Activated CD8-positive, alpha-beta memory T cell treated with anti-CD3 and anti-CD28 coated beads for 36 hours (primary cell): ENCODE results near the gene C1orf210. TPM values are rescaled to one million over a fixed set of nuclear protein-coding genes. Genes with fewer than 3 reads are reported as not detected.

Source experiments
- CTCF ChIA-PET: fragments of 350-600 bp; sonication (Branson Sonifier 250); formaldehyde crosslinking; loops from one replicate; lab custom pipeline; 2021; ENCODE audit warnings: antibody characterized with exemption; lab: Charles Lee
- POLR2A ChIA-PET: fragments of 350-600 bp; sonication (Branson Sonifier 250); formaldehyde crosslinking; loops from one replicate; lab custom pipeline; 2021; ENCODE audit warnings: antibody characterized with exemption; lab: Charles Lee
- total RNA-seq, 2 experiments: library from RNA; stranded (reverse); gene quantifications; one replicate each; pipeline ENCODE4 v1.2.3, GENCODE V29; 2021

The C1orf210 gene
- total RNA-seq, 2 experiments from 2014 or later, result not detected

GRCh38 chr1:43277116-43277876 is 8.1 kb downstream of the C1orf210 start:
- ChIA-PET POLR2A (no interaction called here), CTCF (no interaction called here)

- POLR2A ChIA-PET, result no interaction called here
- CTCF ChIA-PET, result no interaction called here
Measured at GRCh38 chr1:43276673-43277072, 8.7 kb downstream of the C1orf210 start.

- POLR2A ChIA-PET, result no interaction called here
- CTCF ChIA-PET, result interaction anchor here (0.5 kb wide), 1 partner anchor 162 kb away, joined by 3 read pairs; no protein-coding TSS in a partner anchor
Measured at GRCh38 chr1:43275826-43276620, 9.4 kb downstream of the C1orf210 start.

DNA sequence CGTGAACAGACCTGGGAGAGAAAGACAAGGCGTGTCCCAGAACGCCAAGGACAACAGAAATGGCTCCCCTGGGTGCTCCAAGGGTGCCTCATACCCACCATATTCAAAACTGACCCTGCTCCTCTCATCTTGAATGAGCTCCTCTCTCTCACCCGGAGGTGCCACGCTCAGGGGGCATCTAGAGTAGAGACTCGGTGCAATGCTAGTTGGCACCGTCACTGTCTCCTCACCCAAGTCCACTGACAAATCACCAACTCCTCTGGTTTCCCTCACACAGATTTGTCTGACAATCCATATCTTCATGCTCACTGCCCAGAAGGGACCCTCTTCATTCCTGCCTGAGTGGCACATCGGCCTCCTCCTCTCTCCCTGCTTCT is 10.6 kb downstream of the C1orf210 start:
- POLR2A ChIA-PET, result no interaction called here
- CTCF ChIA-PET, result no interaction called here

DNA sequence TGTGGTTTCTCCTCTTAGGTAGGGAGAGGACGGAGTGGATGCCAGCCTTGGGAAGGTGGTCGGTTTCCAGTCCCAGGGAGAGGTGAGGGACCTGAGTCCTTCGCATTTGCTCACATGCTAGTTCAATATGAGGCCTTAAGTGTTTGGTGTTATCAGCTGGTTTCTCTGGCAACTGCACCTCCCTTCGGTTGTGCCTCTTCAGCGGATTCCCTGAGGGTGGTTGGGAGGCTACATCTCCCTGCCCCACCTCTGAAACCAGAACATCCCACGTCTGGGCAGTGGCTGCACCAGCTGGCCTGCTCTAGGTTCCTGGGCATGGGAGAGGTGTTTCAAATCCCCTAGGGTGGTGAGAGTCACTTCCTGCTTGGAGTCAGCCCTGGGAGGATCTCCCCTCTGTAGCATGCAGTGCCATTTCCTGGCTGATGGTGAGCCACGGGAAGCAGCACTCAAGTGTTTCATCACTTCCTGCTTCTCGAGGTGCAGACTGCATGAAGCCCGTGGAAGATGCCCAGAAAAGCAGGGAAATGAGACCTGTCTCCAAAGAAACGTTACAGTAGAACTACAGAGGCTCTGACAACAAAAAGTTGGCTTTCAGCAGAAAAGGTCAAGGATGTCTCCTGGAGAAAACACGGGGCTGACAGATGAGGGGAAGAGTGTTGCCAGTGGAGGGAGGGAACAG is 11.1 kb downstream of the C1orf210 start:
- POLR2A ChIA-PET, result no interaction called here
- CTCF ChIA-PET, result no interaction called here

GRCh38 chr1:43273708-43274107 is 11.7 kb downstream of the C1orf210 start:
- ChIA-PET CTCF (no interaction called here), POLR2A (no interaction called here)

DNA sequence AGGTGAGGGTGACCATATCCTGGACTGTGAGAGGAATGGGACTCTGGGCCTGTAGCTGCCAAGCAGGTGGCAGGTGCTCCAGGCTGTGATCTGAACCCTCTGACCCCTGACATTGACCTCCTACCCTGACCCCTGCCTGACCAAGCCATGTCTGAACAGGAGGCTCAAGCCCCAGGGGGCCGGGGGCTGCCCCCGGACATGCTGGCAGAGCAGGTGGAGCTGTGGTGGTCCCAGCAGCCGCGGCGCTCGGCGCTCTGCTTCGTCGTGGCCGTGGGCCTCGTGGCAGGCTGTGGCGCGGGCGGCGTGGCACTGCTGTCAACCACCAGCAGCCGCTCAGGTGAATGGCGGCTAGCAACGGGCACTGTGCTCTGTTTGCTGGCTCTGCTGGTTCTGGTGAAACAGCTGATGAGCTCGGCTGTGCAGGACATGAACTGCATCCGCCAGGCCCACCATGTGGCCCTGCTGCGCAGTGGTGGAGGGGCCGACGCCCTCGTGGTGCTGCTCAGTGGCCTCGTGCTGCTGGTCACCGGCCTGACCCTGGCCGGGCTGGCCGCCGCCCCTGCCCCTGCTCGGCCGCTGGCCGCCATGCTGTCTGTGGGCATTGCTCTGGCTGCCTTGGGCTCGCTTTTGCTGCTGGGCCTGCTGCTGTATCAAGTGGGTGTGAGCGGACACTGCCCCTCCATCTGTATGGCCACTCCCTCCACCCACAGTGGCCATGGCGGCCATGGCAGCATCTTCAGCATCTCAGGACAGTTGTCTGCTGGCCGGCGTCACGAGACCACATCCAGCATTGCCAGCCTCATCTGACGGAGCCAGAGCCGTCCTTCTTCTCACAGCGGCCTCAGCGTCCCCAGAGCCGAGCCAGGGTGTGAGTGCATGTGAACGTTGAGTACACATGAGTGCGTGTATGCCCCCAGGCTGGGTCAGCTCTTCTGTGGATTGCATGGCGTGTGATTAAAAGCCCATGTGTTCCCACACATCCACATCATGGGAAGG is 12.5 kb downstream of the C1orf210 start:
- ChIA-PET CTCF (no interaction called here), POLR2A (no interaction called here)

GRCh38 chr1:43272161-43272560 is 13.2 kb downstream of the C1orf210 start:
- CTCF ChIA-PET, result no interaction called here
- POLR2A ChIA-PET, result no interaction called here

- POLR2A ChIA-PET, result no interaction called here
- CTCF ChIA-PET, result no interaction called here
Measured at GRCh38 chr1:43271186-43272118, 13.9 kb downstream of the C1orf210 start.

DNA sequence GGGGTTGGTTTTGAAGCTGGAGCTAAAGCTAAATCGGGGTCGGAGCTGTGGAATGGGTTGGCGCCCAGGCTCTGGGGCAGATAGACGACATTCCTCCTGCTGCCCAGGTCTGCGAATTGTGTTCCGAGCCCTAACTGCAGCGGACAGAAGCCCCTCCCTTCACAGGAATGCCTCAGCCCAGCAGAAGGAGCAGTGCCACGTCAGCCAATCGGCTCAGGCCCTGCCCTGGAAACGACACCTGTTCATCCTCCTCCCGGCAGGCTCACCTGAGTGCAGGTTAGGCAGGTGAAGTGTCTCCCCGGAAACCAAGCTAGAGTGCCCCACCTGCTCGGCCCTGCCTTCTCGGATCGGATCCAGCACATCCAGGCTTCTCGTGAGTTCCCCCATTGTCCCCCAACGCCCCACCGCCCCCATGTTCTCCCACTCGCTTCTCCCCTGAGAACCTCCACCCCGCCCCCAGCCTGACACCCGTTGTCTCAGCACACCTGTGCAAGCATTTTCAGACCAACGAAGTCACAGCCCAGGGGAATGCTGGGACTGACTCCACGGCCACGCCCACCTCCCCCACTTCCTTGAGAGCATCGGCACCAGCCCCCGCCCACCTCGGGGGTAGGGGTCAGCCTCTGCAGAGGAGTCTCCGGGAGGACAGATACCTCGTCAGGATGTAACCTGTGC is 14.8 kb downstream of the C1orf210 start:
- ChIA-PET CTCF (interaction anchor here (0.9 kb wide), 1 partner anchor 24 kb away, joined by 3 read pairs; no protein-coding TSS in a partner anchor), POLR2A (no interaction called here)

DNA sequence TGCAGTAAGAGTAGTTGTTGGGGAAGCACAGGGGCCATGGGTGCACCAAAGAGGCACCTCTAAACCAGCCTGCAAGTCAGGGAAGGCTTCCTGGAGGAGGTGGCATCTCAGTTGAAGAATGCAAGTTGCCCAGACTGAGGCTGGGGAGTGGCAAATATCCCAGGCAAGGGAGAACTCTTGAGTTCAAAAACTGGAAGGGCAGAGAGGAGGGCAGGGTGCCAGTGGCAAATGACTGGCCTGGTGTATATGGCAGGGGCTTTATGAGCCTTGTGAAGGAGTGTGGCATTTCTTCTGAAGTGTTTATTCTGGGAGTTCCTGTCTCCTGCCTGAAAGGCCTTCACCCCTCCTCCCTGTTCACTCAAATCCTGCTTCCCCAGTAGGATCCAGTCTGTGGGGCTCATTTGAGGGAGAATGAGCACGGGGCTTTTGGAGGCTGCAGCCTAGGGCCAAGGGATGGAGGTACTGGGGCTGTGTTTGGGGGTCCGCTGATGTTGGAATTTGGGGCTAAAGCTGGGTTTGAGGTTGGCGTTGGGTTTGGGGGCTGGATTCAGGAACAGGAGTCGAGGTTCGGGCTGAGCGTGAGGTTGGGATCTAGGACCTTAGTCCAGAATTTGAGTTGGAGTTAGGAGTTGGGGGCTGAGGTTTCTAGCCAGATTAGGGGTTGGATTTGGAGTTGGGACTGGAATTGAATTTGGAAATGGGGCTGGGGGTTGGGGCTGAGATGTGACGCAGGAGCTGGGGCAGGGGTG is 15.6 kb downstream of the C1orf210 start, which contains the start of gene TMEM125:
Gene TMEM125, plus strand, starts transcription at position 357 of the 749 bp plus-strand sequence. CDS start 2,740 bp downstream, outside the sequence.
- POLR2A ChIA-PET, result no interaction called here
- CTCF ChIA-PET, result interaction anchor here (0.9 kb wide), 1 partner anchor 24 kb away, joined by 3 read pairs; no protein-coding TSS in a partner anchor

GRCh38 chr1:43267818-43268425 is 17.5 kb downstream of the C1orf210 start:
- ChIA-PET CTCF (no interaction called here), POLR2A (no interaction called here)

- ChIA-PET POLR2A (no interaction called here), CTCF (no interaction called here)
Measured at GRCh38 chr1:43267291-43267805, 18.0 kb downstream of the C1orf210 start.

DNA sequence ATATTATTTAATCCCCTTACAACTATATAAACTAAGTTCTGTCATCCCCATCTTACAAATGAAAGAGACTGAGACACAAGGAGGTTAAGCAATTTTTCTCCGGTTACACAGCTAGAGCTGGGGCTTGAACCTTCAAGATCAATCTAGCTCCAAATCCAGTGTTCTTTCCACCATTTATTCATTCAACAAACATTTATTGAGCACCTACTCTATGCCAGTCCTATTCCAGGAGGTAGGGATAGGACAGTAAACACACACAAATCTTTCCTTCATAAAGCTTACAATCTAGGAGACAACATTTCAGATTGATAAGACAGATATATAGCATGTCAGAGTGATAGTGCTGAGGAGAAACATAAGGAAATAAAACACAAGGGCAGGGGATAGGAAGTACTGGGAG is 18.5 kb downstream of the C1orf210 start:
- CTCF ChIA-PET, result interaction anchor here (0.6 kb wide), 1 partner anchor 362 kb away, joined by 3 read pairs; no protein-coding TSS in a partner anchor
- POLR2A ChIA-PET, result no interaction called here

- ChIA-PET POLR2A (no interaction called here), CTCF (no interaction called here)
Measured at GRCh38 chr1:43265431-43265830, 19.9 kb downstream of the C1orf210 start.

GRCh38 chr1:43258370-43258769 is 27.0 kb downstream of the C1orf210 start:
- POLR2A ChIA-PET, result interaction anchor here (0.7 kb wide), 1 partner anchor 24 kb away, joined by 3 read pairs; no protein-coding TSS in a partner anchor
- CTCF ChIA-PET, result no interaction called here
